ENCODE results near the gene GIMD1.
"Not testable (repeated sequence)": the region's sequence is repeated elsewhere in the genome, so short reads cannot be mapped to it uniquely, and the experiment has no call there.

The GIMD1 gene

DNA sequence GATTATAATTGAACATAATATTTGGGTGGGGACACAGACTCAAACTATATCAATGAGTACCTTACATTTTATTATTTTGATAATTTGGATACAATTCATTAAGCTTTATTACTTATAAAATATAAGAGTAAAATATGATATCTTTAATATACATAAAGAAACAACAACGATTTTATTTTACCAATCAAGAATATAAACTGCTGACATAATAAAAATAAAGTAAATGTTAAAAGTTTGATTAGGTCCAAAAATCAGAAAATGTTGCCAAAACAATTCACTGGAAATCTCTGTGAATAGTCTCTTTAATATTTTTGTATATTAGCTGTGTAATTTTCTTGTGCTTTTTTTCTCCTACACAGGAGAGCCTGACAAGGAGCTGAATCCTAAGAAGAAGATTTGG lies 21.4 kb downstream of the GIMD1 start:
- DNase-seq = no peak

DNA sequence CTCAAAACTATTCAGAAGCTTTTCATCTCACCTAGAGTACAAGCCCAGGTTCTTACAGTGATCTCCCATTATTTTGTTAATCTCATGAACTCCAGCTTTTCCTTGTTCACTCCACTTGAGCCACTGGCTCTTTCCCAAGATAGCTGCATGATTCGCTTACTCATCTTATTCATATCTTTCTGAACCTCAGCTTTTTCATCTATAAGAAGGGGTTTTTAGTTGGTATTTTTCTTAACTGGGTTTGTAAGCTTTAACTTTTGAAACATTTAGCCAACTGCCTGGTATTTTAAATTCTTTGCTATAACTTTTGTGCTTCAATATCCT lies 24.0 kb downstream of the GIMD1 start:
- DNase-seq = no peak

- DNase-seq = no peak
These were observed 24.5 kb downstream of the GIMD1 start for GRCh38 chr4:106343865-106344646.

DNA sequence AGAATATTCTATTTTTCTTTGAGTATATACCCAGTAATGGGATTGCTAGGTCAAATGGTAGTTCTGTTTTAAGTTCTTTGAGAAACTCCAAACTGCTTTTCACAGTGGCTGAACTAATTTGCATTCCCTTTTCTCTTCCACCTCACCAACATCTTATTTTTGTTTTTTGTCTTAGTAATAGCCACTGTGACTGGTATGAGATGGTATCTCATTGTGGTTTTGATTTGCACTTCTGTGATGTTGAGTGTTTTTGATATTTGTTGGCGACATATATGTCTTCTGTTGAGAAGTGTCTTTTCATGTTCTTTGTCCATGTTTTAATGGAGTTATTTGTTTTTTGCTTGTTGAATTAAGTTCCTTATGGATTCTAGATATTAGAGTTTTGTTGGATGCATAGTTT lies 27.8 kb downstream of the GIMD1 start:
- no peak for DNase-seq

DNA sequence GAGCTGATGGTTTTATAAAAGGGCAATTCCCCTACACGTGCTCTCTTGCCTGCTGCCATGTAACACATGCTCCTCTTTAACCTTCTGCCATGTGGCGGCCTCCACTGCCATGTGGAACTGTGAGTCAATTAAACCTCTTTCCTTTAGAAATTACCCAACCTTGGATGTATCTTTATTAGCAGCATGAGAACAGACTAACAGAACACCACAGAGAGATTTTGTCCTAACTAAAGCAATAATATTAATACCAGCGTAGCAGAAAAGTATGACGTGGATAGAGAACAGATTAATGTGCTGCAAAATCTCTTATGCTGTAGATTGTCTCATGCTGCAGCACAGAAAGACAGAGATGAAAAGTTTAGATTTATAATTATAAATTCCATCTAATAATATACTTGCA lies 29.1 kb downstream of the GIMD1 start:
- no peak for DNase-seq

DNA sequence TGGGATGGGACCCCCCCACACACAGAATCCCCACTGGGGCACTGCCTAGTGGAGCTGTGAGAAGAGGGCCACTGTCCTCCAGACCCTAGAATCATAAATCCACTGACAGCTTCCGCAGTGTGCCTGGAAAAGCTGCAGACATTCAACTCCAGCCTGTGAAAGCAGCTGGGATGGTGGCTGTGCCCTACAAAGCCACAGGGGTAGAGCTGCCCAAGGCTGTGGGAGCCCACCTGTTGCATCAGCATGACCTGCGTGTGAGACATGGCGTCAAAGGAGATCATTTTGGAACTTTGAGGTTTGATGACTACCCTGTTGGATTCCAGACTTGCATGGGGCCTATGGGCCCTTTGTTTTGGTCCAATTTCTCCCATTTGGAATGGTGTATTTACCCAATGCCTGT lies 29.9 kb downstream of the GIMD1 start:
- no peak for DNase-seq

GRCh38 chr4:106337916-106338315 lies 30.7 kb downstream of the GIMD1 start:
- DNase-seq = no peak

DNA sequence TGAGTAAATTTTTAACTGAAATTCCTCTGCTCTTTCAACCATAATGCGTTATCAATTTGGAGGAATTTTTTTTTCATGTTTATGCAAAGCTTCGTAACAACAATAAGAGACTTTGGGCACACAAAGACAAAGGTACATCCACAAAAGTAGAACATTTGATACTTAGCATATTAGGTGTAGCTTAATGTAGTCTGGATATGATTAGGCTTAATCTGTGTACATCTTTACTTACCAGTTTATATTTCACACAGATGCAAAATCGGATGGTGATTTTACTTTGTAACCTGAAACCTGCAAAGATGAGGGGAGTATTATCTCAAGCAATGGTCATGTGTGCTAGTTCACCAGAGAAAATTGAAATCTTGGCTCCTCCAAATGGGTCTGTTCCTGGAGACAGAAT lies 32.0 kb downstream of the GIMD1 start:
- no peak for DNase-seq

- no peak for DNase-seq
These were observed 33.7 kb downstream of the GIMD1 start for GRCh38 chr4:106334741-106335470.

DNA sequence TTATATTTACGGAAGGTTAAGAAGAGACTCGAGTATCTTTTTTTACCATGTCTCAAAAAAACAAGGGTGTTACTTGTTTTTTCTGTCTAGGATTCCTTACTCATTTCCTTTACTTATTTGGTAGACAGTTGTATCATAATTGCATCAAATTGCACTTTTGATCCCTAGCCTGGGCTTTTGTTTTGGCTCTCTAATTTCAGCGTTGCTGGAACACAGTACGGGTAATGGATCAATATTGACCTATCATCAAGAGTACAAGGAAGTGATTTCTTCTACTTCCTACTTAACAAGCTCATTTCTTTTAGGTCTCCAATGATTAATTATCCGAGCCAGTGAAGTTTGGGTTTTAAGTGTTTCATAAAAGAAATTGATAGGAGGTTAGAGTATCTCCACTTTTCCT lies 35.4 kb downstream of the GIMD1 start:
- no peak for DNase-seq

- DNase-seq = no peak
These were observed 39.4 kb downstream of the GIMD1 start for GRCh38 chr4:106329041-106329618.

DNA sequence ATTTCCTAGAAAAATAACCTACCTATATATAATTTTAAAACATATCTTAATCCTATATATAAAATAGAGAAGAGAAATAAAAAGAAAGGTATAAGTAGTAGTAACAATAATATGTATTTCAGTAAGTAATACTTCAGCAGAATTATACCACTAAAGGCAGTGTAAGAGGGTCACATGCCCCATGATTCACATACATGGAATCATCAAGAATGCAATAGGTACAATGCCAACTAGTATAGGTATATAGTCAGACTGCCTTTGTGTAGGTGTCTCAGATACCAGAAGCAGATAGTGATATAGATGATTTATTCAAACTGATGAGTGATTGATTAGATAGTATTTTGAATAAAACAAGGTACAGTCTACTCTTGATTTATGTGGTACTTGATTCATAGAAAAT lies 42.8 kb downstream of the GIMD1 start:
- no peak for DNase-seq

- no peak for DNase-seq
These were observed 45.5 kb downstream of the GIMD1 start for GRCh38 chr4:106323119-106323518.

- DNase-seq = not testable (repeated sequence)
These were observed 46.8 kb downstream of the GIMD1 start for GRCh38 chr4:106321814-106322213.

DNA sequence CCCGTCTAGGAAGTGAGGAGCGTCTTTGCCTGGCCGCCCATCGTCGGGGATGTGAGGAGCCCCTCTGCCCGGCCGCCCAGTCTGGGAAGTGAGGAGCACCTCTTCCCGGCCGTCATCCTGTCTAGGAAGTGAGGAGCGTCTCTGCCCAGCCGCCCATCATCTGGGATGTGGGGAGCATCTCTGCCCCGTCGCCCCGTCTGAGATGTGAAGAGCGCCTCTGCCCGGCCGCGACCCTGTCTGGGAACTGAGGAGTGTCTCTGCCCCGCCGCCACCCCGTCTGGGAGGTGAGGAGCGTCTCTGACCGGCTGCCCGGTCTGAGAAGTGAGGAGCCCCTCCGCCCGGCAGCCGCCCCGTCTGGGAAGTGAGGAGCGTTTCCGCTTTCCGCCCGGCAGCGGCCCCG lies 47.4 kb downstream of the GIMD1 start:
- not testable (repeated sequence) for DNase-seq

GRCh38 chr4:106320235-106320634 lies 48.3 kb downstream of the GIMD1 start:
- no peak for DNase-seq

- no peak for DNase-seq
These were observed 50.1 kb downstream of the GIMD1 start for GRCh38 chr4:106318511-106318910.

DNA sequence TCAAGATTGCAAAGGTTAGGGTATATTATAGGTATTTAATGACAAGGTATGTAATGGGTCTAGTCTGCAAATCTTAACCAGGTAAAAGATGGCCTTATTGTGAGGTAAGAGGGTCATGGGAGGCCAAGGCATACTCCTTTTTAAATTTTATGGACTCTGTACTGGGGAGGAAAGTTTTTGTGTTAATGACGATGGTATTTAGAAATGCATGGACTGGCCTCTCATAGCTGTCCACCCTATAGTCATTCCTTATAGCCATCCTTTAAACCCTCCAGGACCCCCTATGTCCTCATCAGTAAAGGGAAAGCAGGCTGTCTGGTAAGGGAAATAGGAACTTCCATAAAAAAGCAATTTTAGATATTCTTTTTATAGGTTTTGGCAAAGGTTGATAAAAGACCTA lies 50.8 kb downstream of the GIMD1 start:
- no peak for DNase-seq

DNA sequence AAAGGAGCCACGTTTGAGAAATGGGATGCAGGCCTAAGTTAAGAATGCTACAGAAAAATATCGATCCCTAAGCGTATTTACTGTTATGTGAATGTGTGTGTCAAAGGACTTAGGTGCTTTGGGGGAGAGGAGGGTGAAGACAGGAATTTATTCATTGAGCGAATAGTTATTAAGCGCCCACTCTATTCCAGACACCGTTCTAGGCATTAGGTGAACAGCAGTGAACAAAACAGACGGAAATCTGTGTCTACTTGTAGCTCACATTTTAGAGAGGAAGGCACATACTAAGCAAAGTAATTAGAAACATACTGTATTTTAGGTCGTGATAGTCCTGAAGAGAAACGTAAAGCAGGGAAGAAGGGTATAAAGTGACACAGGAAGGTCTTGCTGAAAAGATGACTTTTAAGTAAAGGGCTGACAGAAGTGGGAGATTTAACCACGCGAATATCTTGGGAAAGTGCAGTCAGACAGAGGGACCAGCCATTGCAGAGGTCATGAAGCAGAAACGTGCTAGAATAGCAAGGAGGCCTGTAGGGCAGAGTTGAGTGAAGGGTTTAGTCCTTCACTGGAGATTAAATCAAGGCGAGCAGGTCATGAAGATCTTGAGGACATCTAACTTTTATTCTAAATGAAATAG lies 51.7 kb downstream of the GIMD1 start:
- DNase-seq = no peak

GRCh38 chr4:106315968-106316772 lies 52.4 kb downstream of the GIMD1 start, which contains the start of the genes AIMP1 and TBCK:
Gene AIMP1 (plus strand): TSS chr4:106316550. CDS start chr4:106325010, 8,460 bp downstream.
Gene TBCK (minus strand): TSS chr4:106316209. CDS start chr4:106308960, 7,249 bp downstream.
- DNase-seq = peak; percentile 78

- DNase-seq = no peak
These were observed 53.1 kb downstream of the GIMD1 start for GRCh38 chr4:106315476-106315967.

DNA sequence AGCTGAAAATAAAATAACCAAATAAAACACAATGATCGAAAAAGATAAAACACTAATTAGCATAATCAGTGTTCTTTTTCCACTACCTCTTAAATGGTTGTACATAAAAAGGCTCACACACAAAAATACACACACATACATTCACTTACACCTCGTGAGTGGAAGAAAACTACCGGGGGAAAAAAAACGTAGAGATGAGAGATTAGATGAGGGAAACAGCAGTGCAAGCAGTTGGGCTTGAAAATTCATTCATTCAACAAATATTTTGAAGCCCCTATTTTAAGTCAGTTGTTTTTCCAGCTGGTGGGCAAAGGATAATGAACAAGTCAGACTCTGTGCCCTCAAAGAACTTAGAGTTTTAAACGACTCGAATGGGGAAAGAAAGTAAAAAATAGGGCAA lies 53.6 kb downstream of the GIMD1 start:
- no peak for DNase-seq

All from T-helper 9 cell (primary cell).